DND-41 (cell line): ENCODE measurements around the gene GGNBP2.

Experiments
- ATAC-seq: fragments of 200-7000 bp; cut with Tn5 transposase; 3 replicates; pipeline ENCODE4 v1.9.1; 2021; ENCODE audit warnings: low read depth; ENCODE audit not compliant: insufficient read depth
- DNase-seq: peaks from one replicate; pipeline ENCODE4 v3.0.0-alpha.2; 2020
- H2AFZ ChIP-seq: 2 replicates; pipeline ENCODE4 v1.6.0; 2012; ENCODE audit warnings: low read depth, low read length
- H3K27ac ChIP-seq: 2 replicates; pipeline ENCODE4 v1.5.1; 2012; ENCODE audit warnings: low read length, inconsistent platforms
- H3K27me3 ChIP-seq: fragments of 200-600 bp; sonication (generic); 2 replicates; pipeline ENCODE4 v1.6.0; 2012; ENCODE audit warnings: low read length, mild to moderate bottlenecking, inconsistent platforms; ENCODE audit not compliant: insufficient read depth, poor library complexity
- H3K36me3 ChIP-seq: 2 replicates; pipeline ENCODE4 v1.5.1; 2012; ENCODE audit warnings: low read length, inconsistent platforms; ENCODE audit not compliant: insufficient read depth
- H3K4me1 ChIP-seq: 2 replicates; pipeline ENCODE4 v1.5.1; 2012; ENCODE audit warnings: mild to moderate bottlenecking, low read length; ENCODE audit not compliant: insufficient read depth
- H3K4me2 ChIP-seq: 2 replicates; pipeline ENCODE4 v1.6.0; 2012; ENCODE audit warnings: mild to moderate bottlenecking, moderate library complexity, low read length, inconsistent platforms; ENCODE audit not compliant: insufficient read depth
- H3K4me3 ChIP-seq, 2 experiments: fragments of 200-600 bp in 1 of 2; shearing (Covaris generic) in 1 of 2; 2 replicates each; pipeline ENCODE4 v1.5.1; 2012 to 2016; ENCODE audit warnings: inconsistent platforms in 2 of 2, low read length in 2 of 2, mild to moderate bottlenecking in 2 of 2, low read depth in 1 of 2, moderate library complexity in 1 of 2
- H3K79me2 ChIP-seq: 2 replicates; pipeline ENCODE4 v1.6.0; 2012; ENCODE audit warnings: low read length, inconsistent platforms; ENCODE audit not compliant: insufficient read depth
- H3K9ac ChIP-seq: 2 replicates; pipeline ENCODE4 v1.6.0; 2012; ENCODE audit warnings: low read depth, mild to moderate bottlenecking, inconsistent platforms, low read length, moderate library complexity
- H3K9me3 ChIP-seq: 2 replicates; pipeline ENCODE4 v1.5.1; 2012; ENCODE audit warnings: low read length, moderate library complexity, mild to moderate bottlenecking, inconsistent platforms; ENCODE audit not compliant: insufficient read depth, severe bottlenecking
- H4K20me1 ChIP-seq: 2 replicates; pipeline ENCODE4 v1.6.0; 2012; ENCODE audit warnings: low read length; ENCODE audit not compliant: insufficient read depth
- EZH2 ChIP-seq: IDR thresholded peaks from 3 replicates; pipeline ENCODE4 v1.6.1; 2012; ENCODE audit warnings: borderline replicate concordance, low read depth, mild to moderate bottlenecking, moderate library complexity, low read length, inconsistent platforms; ENCODE audit not compliant: severe bottlenecking
- TF ChIP-seq, protein P1 (sequence below): IDR thresholded peaks from 2 replicates; pipeline ENCODE4 v1.5.1; 2012; ENCODE audit warnings: borderline replicate concordance, low read length, moderate library complexity, mild to moderate bottlenecking; ENCODE audit not compliant: poor library complexity, severe bottlenecking; ENCODE audit errors: extremely low read depth

The GGNBP2 gene

DNA sequence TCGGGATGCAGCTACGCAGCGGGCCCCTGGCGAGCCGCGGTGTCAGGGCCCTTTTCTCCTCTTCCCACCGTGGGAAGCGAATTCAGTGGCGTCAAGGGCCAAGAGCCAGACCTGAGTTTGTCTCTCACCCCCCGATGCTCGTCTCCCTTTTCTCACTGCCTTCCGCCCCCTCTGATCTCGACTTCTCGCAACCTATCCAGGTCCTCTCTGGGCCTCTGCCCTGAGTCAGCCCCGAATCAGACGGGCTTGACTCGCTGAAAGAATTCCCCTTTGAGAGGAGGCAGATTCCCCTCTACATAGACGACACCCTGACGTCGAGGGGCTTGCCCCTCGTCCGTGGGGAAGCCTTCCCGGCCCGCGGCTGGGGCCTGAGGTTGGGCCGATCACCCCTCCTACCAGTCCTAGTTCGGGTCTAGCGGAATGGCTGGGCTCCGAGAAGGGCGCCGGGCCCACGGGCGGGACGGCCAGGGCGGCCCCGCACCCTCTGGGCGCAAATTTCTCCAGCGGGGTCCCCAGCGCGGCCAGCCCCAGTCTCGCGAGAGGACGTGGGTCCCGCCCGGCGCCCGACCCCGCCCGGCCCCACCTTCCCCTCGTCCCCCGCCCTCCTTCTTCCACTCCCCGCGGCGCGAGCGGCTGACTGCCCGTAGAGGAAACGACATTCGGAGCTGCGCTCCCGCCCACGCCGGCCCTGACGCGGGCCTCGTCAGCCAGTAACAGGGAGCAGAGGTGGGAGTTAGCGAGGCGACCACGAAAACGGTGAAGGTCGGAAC, at the start of gene GGNBP2:
GGNBP2 (plus strand) TSS at position 613 of the 770 bp plus-strand sequence. CDS start 806 bp downstream, outside the sequence.
- Histone ChIP-seq H3K4me1 (peaks cover 37% of the 10 kb centered on the region), H3K36me3 (peaks cover 29% of the 10 kb centered on the region), H3K9me3 (no peaks in the 10 kb centered on the region), H3K9ac (peak within 1 kb of the TSS; percentile 100), H3K4me2 (peak within 1 kb of the TSS; percentile 90), H4K20me1 (peaks cover 28% of the 10 kb centered on the region), H3K4me3 (peak within 1 kb of the TSS; percentile 99), H3K27ac (peak within 1 kb of the TSS; percentile 99), H3K79me2 (peaks cover 62% of the 10 kb centered on the region), H2AFZ (peak within 1 kb of the TSS; percentile 100), H3K27me3 (no peaks in the 10 kb centered on the region)
- TF ChIP-seq, protein P1, sequence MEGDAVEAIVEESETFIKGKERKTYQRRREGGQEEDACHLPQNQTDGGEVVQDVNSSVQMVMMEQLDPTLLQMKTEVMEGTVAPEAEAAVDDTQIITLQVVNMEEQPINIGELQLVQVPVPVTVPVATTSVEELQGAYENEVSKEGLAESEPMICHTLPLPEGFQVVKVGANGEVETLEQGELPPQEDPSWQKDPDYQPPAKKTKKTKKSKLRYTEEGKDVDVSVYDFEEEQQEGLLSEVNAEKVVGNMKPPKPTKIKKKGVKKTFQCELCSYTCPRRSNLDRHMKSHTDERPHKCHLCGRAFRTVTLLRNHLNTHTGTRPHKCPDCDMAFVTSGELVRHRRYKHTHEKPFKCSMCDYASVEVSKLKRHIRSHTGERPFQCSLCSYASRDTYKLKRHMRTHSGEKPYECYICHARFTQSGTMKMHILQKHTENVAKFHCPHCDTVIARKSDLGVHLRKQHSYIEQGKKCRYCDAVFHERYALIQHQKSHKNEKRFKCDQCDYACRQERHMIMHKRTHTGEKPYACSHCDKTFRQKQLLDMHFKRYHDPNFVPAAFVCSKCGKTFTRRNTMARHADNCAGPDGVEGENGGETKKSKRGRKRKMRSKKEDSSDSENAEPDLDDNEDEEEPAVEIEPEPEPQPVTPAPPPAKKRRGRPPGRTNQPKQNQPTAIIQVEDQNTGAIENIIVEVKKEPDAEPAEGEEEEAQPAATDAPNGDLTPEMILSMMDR = peak; percentile 0
- TF ChIP-seq EZH2 = no peak
- DNase-seq (peak; percentile 94), ATAC-seq (peak; percentile 70)

DNA sequence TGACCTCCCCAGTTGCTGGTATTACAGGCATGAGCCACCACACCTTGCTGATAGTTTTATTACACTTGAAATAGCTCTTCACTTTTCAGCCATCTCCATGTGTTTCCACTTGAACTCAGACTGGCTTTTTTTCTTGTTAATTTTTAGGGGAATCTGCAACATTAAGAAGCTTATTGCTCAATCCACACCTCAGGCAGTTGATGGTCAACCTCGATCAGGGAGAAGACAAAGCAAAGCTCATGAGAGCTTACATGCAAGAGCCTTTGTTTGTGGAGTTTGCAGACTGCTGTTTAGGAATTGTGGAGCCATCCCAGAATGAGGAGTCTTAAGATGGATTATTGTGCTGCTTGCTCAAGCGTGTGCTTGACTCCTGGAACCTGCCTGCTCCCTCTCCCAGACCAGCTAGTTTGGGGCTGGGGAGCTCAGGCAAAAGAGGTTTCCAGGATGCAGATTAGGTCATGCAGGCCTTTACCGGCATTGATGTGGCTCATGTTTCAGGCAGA, 49.6 kb upstream of the GGNBP2 start:
- Histone ChIP-seq H3K79me2 (peaks cover 33% of the 10 kb centered on the region), H3K9ac (no peak overlapping the region), H4K20me1 (peaks cover 38% of the 10 kb centered on the region), H3K4me2 (no peak overlapping the region), H3K36me3 (peaks cover 92% of the 10 kb centered on the region), H3K27ac (no peak overlapping the region), H2AFZ (no peak overlapping the region), H3K4me1 (no peaks in the 10 kb centered on the region), H3K9me3 (no peaks in the 10 kb centered on the region), H3K4me3 (no peak overlapping the region), H3K27me3 (no peaks in the 10 kb centered on the region)
- no peak for ATAC-seq
- no peak for DNase-seq
- TF ChIP-seq, protein P1 = no peak
- TF ChIP-seq EZH2 = no peak

DNA sequence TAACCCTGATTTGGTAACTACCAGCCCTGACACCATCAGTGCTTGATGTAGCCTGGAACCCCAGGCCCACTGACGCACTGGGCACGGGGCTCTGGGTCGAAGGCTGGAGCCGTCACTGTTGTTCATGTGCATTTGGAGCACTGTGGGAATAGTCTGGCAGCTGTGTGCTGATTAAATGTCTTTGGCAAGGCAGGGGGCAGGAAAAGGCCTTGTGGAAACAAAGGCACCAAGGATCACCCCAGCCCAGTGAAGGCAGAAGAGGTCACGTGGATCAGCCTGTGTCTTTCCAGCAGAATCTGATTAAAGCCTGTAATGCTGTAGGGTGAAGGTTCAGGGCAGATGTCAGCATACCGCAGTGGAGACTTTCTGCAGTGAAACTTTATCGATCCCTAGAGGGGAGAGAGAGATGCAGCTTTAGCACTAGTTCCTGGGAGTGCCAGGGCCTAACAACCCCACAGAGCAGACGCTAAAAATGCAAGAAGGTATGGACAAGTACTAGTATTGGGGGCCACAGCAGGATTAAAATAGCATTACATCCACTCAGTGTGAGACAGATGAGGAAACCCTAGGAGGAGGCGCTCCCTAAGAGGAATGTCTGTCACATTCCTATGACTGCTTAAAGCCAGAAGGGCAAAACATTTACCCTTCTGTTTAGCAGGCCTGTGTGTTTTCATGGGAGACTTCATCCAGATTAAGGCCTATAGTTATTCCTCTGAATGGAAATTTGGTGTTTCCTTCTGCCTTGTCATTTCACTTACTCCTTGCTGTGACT, 48.5 kb upstream of the GGNBP2 start:
- no peak overlapping the region for H3K9ac ChIP-seq
- no peak overlapping the region for H3K4me3 ChIP-seq
- H4K20me1 ChIP-seq = peaks cover 33% of the 10 kb centered on the region
- ATAC-seq (no peak), DNase-seq (no peak)
- no peak overlapping the region for H3K27ac ChIP-seq
- no peaks in the 10 kb centered on the region for H3K9me3 ChIP-seq
- H3K4me1 ChIP-seq = no peaks in the 10 kb centered on the region
- H2AFZ ChIP-seq = no peak overlapping the region
- H3K79me2 ChIP-seq = peaks cover 22% of the 10 kb centered on the region
- TF ChIP-seq, protein P1 = no peak
- no peak for TF ChIP-seq EZH2
- H3K27me3 ChIP-seq = no peaks in the 10 kb centered on the region
- no peak overlapping the region for H3K4me2 ChIP-seq
- H3K36me3 ChIP-seq = peaks cover 96% of the 10 kb centered on the region
